GM12878 (cell line): Measurements from ENCODE around the gene LGALS3BP.

Source experiments
- BCL11A ChIP-seq: IDR thresholded peaks from 2 replicates; pipeline ENCODE4 v1.6.1; 2011; ENCODE audit warnings: low read depth, low read length
- EZH2 ChIP-seq: IDR thresholded peaks from 2 replicates; pipeline ENCODE4 v1.6.1; 2012; ENCODE audit warnings: low read depth, mild to moderate bottlenecking, control low read depth, inconsistent platforms, low read length, borderline replicate concordance; ENCODE audit not compliant: control insufficient read depth
- HDGF ChIP-seq: fragments of 450-650 bp; IDR thresholded peaks from 2 replicates; pipeline ENCODE4 v1.6.1; 2016; ENCODE audit warnings: antibody characterized with exemption
- KDM1A ChIP-seq: fragments of 200-600 bp; sonication (generic); IDR thresholded peaks from 2 replicates; pipeline ENCODE4 v1.6.1; 2016; ENCODE audit warnings: borderline replicate concordance
- MXI1 ChIP-seq: fragments of 150-350 bp; IDR thresholded peaks from 2 replicates; pipeline ENCODE4 v1.6.1; 2011; ENCODE audit warnings: low read depth, mild to moderate bottlenecking, inconsistent platforms, low read length, improper control_type of control experiment
- RAD51 ChIP-seq: fragments of 450-650 bp; IDR thresholded peaks from 2 replicates; pipeline ENCODE4 v1.6.1; 2016; ENCODE audit warnings: moderate library complexity, mild to moderate bottlenecking, inconsistent platforms
- RCOR1 ChIP-seq: conservative IDR thresholded peaks from 2 replicates; pipeline ENCODE4 v1.6.1; 2012; ENCODE audit warnings: low read depth, low read length, improper control_type of control experiment
- SPI1 ChIP-seq: IDR thresholded peaks from 2 replicates; pipeline ENCODE4 v1.6.1; 2011; ENCODE audit warnings: low read depth, mild to moderate bottlenecking, low read length, moderate library complexity, borderline replicate concordance; ENCODE audit not compliant: insufficient read depth
- YY1 ChIP-seq: IDR thresholded peaks from 2 replicates; pipeline ENCODE4 v1.6.1; 2011; ENCODE audit warnings: low read depth, mild to moderate bottlenecking, low read length
- TF ChIP-seq, protein P1 (sequence below), 3 experiments: IDR thresholded peaks in 2 of 3; conservative IDR thresholded peaks in 1 of 3; 2 replicates each; pipeline ENCODE4 v1.5.1; 2011; ENCODE audit warnings: low read depth in 3 of 3, low read length in 3 of 3, mild to moderate bottlenecking in 3 of 3, control low read depth in 2 of 3, moderate library complexity in 2 of 3, inconsistent platforms in 1 of 3, mixed read lengths in 1 of 3; ENCODE audit not compliant: control insufficient read depth in 2 of 3, insufficient read depth in 1 of 3; ENCODE audit errors: extremely low read depth in 1 of 3
- TF ChIP-seq, protein P2 (sequence below): IDR thresholded peaks from 2 replicates; pipeline ENCODE4 v1.6.1; 2011; ENCODE audit warnings: low read depth, low read length, improper control_type of control experiment, borderline replicate concordance
- TF ChIP-seq, protein P3 (sequence below): fragments of 450-650 bp; IDR thresholded peaks from 2 replicates; pipeline ENCODE4 v1.6.1; 2017; ENCODE audit warnings: mild to moderate bottlenecking

DNA sequence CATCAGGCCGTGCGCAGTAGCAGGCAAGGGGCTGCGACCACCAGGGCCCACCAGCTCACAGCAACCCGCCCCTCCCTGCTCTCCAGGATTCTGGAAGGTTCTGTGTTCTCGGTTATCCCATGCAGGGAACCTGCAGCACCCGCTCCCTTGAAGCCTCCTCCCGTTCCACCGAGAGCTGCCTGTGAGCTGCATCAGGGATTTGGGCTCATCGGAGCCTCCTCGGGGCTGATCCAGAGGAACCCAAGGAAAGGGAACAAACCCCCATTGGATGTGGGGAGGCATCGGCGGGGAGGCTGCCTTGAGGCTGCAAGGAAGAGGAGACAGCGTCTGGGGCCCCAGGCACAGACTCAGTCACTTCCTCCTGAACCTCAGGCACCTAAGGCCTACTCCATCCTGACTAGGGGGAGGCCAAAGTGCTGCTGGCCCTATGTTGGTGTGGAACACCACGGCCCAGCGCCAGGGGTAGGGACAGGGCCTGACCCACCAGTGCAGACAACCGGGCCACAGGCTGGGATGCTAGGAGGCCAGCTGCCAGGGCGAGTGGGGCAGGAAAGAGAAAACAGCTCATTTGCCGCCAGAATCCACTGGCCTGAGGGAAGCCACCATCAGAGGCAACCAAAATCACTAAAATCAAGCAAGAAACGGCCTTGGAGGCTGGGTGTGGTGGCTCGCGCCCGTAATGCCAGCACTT, 14.4 kb upstream of the LGALS3BP start:
- TF ChIP-seq, protein P1, sequence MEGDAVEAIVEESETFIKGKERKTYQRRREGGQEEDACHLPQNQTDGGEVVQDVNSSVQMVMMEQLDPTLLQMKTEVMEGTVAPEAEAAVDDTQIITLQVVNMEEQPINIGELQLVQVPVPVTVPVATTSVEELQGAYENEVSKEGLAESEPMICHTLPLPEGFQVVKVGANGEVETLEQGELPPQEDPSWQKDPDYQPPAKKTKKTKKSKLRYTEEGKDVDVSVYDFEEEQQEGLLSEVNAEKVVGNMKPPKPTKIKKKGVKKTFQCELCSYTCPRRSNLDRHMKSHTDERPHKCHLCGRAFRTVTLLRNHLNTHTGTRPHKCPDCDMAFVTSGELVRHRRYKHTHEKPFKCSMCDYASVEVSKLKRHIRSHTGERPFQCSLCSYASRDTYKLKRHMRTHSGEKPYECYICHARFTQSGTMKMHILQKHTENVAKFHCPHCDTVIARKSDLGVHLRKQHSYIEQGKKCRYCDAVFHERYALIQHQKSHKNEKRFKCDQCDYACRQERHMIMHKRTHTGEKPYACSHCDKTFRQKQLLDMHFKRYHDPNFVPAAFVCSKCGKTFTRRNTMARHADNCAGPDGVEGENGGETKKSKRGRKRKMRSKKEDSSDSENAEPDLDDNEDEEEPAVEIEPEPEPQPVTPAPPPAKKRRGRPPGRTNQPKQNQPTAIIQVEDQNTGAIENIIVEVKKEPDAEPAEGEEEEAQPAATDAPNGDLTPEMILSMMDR (IDR thresholded peaks at IDR 0.05 in 2 of 3, conservative IDR thresholded peaks at IDR 0.05 in 1 of 3; ENCODE audit: control insufficient read depth in 2 of 3, extremely low read depth in 1 of 3, insufficient read depth in 1 of 3, low read depth in 3 of 3, low read length in 3 of 3), result no peak
- TF ChIP-seq BCL11A (no peak), MXI1 (no peak), EZH2 (no peak), HDGF (no peak), SPI1 (no peak), RAD51 (no peak), RCOR1 (no peak), YY1 (no peak), KDM1A (no peak)
- TF ChIP-seq, protein P2, sequence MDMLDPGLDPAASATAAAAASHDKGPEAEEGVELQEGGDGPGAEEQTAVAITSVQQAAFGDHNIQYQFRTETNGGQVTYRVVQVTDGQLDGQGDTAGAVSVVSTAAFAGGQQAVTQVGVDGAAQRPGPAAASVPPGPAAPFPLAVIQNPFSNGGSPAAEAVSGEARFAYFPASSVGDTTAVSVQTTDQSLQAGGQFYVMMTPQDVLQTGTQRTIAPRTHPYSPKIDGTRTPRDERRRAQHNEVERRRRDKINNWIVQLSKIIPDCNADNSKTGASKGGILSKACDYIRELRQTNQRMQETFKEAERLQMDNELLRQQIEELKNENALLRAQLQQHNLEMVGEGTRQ, result no peak
- TF ChIP-seq, protein P3, sequence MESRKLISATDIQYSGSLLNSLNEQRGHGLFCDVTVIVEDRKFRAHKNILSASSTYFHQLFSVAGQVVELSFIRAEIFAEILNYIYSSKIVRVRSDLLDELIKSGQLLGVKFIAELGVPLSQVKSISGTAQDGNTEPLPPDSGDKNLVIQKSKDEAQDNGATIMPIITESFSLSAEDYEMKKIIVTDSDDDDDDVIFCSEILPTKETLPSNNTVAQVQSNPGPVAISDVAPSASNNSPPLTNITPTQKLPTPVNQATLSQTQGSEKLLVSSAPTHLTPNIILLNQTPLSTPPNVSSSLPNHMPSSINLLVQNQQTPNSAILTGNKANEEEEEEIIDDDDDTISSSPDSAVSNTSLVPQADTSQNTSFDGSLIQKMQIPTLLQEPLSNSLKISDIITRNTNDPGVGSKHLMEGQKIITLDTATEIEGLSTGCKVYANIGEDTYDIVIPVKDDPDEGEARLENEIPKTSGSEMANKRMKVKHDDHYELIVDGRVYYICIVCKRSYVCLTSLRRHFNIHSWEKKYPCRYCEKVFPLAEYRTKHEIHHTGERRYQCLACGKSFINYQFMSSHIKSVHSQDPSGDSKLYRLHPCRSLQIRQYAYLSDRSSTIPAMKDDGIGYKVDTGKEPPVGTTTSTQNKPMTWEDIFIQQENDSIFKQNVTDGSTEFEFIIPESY, result no peak
